NCI-H526 (cell line): ENCODE measurements around the gene TSC22D4.

Experiments used
- DNase-seq, 2 experiments: peaks; one replicate each; lab custom pipeline; 2025; lab: John Stamatoyannopoulos, UW

The TSC22D4 gene

GRCh38 chr7:100492738-100493475, 13.9 kb upstream of the TSC22D4 start:
- DNase-seq = no peak

- no peak for DNase-seq
These were observed 12.2 kb upstream of the TSC22D4 start for GRCh38 chr7:100491192-100491578.

GRCh38 chr7:100490483-100491191, 11.6 kb upstream of the TSC22D4 start:
- DNase-seq = peak in 1 of 2 experiments; percentile 42

GRCh38 chr7:100489824-100490223, 10.8 kb upstream of the TSC22D4 start:
- DNase-seq = peak; percentile 99

GRCh38 chr7:100489121-100489520, 10.1 kb upstream of the TSC22D4 start:
- no peak for DNase-seq

GRCh38 chr7:100488333-100489095, 9.5 kb upstream of the TSC22D4 start:
- no peak for DNase-seq

- peak; percentile 25 to 76 for DNase-seq
These were observed 7.9 kb upstream of the TSC22D4 start for GRCh38 chr7:100486753-100487446.

- no peak for DNase-seq
These were observed 7.2 kb upstream of the TSC22D4 start for GRCh38 chr7:100486111-100486636.

- DNase-seq = no peak
These were observed 6.5 kb upstream of the TSC22D4 start for GRCh38 chr7:100485471-100485876.

- peak in 1 of 2 experiments; percentile 26 for DNase-seq
These were observed 5.6 kb upstream of the TSC22D4 start for GRCh38 chr7:100484673-100485045.

- DNase-seq = peak in 1 of 2 experiments; percentile 72
These were observed 5.0 kb upstream of the TSC22D4 start, which contains the start of gene NYAP1 for GRCh38 chr7:100483722-100484672. Gene NYAP1 (plus strand): TSS chr7:100483927. CDS start chr7:100485312, 1,385 bp downstream.

GRCh38 chr7:100483090-100483721, 4.2 kb upstream of the TSC22D4 start:
- DNase-seq = peak in 1 of 2 experiments; percentile 80

- DNase-seq = no peak
These were observed 3.7 kb upstream of the TSC22D4 start for GRCh38 chr7:100482728-100483089.

- no peak for DNase-seq
These were observed 2.5 kb upstream of the TSC22D4 start for GRCh38 chr7:100481466-100481865.

- DNase-seq = peak in 1 of 2 experiments; percentile 49
These were observed 1.1 kb downstream of the TSC22D4 start for GRCh38 chr7:100477871-100478267.

- peak in 1 of 2 experiments; percentile 50 for DNase-seq
These were observed 1.8 kb downstream of the TSC22D4 start for GRCh38 chr7:100476903-100477870.

GRCh38 chr7:100476101-100476780, 2.8 kb downstream of the TSC22D4 start:
- DNase-seq = no peak

- no peak for DNase-seq
These were observed 3.5 kb downstream of the TSC22D4 start for GRCh38 chr7:100475549-100475948.
